ENCODE results near the gene CCN5. TPM values are rescaled to one million over a fixed set of nuclear protein-coding genes. Genes with fewer than 3 reads are reported as not detected.

Gene CCN5
- total and polyA plus RNA-seq, 2 of the 13 experiments (the other 11 are each of a cell fraction or from before 2014, with no cell fraction given), result 0.12 TPM; not detected in 1

DNA sequence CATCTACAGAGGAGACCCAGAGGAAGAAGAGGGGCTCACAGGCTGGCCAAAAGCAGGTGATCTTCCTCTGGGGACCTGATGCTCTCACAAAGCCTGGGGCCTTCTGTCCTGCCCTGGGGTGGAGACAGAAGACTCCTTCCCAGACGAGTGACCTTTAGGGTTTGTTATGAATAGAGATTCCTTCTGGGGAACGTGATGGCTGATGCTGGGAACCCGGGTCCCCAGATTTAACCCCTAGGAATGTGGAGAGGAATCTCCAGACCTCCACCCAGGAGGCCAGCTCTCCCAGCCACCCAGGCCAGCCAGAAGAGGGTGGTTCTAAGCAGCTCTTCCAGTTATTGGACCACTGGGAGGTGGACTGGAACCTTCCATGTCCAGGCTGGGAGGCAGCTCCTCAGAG lies 16.8 kb upstream of the CCN5 start:
- WGBS (ENCODE audit: low lambda C conversion rate), result 8% methylated on average over 3 of the region's 3 CpGs
- H3K4me1 ChIP-seq (ENCODE audit: insufficient read depth, low read length), result peaks cover 11% of the 10 kb centered on the region

DNA sequence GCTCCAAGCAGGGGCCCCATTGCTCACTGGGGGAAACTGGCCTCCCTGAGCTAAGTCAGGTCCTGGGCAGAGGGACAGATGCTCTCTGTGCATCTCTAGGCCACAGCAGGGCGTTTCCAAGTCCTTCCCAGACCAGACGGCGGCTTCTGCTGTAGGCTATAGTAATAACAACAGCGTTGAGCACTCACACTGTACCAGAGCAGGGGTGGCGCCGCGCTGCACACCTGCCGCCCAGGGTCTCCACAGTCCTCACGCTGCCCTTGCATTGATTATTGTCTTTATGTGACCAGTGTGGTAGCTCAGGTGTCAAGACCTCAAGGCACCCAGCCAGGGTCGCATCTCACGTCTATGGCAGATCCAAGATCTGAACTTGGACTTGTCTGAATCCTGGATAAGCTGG lies 14.9 kb upstream of the CCN5 start:
- no TSS peak for BruUV-seq (replicated peaks)
- no peak overlapping the region for H3K4me3 ChIP-seq (replicated peaks in 1 of 3; ENCODE audit: insufficient read depth in 1 of 3, low read depth in 2 of 3, low read length in 3 of 3)
- FAIRE-seq, result no peak
- no peak overlapping the region for H2AFZ ChIP-seq (ENCODE audit: low read length)
- 56% methylated on average over 11 of the region's 11 CpGs for WGBS (ENCODE audit: low lambda C conversion rate)
- no peak overlapping the region for H3K27ac ChIP-seq (ENCODE audit: extremely low read length, insufficient read depth, low read length)
- DNase-seq (ENCODE audit: low spot score), result no peak
- H3K4me2 ChIP-seq (ENCODE audit: low read depth, low read length), result no peak overlapping the region
- H3K36me3 ChIP-seq (replicated peaks in 1 of 2; ENCODE audit: control insufficient read depth in 1 of 2, insufficient read depth in 2 of 2, low read length in 2 of 2), result no peaks in the 10 kb centered on the region
- peaks cover 8% of the 10 kb centered on the region; the same call in 1 of the 2 replicates for H3K4me1 ChIP-seq (ENCODE audit: insufficient read depth, low read length)
- intact Hi-C loops (cut with micrococcal nuclease; ENCODE audit: unreplicated experiment) (no loop called here), in situ Hi-C loops (cut with HindIII; ENCODE audit: extremely low pct_ligation_motif_present, low pct_unique_long_range_greater_than_20kb) (no loop called here)
- peaks cover 4 to 21% of the 10 kb centered on the region in 2 experiments; a peak in 3 of 5 replicates for H3K27me3 ChIP-seq (ENCODE audit: control insufficient read depth in 1 of 2, insufficient read depth in 2 of 2, low read length in 2 of 2)
- no peaks in the 10 kb centered on the region for H3K9me3 ChIP-seq (ENCODE audit: low read length)
- ATAC-seq, result no peak
- no peaks in the 10 kb centered on the region for H3K79me2 ChIP-seq (ENCODE audit: insufficient read depth, low read length)
- no peaks in the 10 kb centered on the region for H4K20me1 ChIP-seq (ENCODE audit: insufficient read depth, low read length)
- H3K9ac ChIP-seq (ENCODE audit: insufficient read depth, low read depth, low read length), result no peak overlapping the region
- TF ChIP-seq PHB2 (IDR thresholded peaks at IDR 0.05; ENCODE audit: partially characterized antibody), result no peak
- TF ChIP-seq SIX4 (CRISPR knock-in tag; IDR thresholded peaks at IDR 0.05), result no peak
- ChIA-PET POLR2A (no interaction called here), CTCF (ENCODE audit: low intra/inter-chr PET ratio, low total read pairs) (no interaction called here)

More for the DNA sequence above, 16.8 kb upstream of the CCN5 start:
- Histone ChIP-seq H2AFZ (ENCODE audit: low read length) (no peak overlapping the region), H3K9ac (ENCODE audit: insufficient read depth, low read depth, low read length) (no peak overlapping the region), H3K79me2 (ENCODE audit: insufficient read depth, low read length) (no peaks in the 10 kb centered on the region), H3K4me2 (ENCODE audit: low read depth, low read length) (no peak overlapping the region), H3K27ac (ENCODE audit: extremely low read length, insufficient read depth, low read length) (no peak overlapping the region), H4K20me1 (ENCODE audit: insufficient read depth, low read length) (no peaks in the 10 kb centered on the region), H3K36me3 (replicated peaks in 1 of 2; ENCODE audit: control insufficient read depth in 1 of 2, insufficient read depth in 2 of 2, low read length in 2 of 2) (no peaks in the 10 kb centered on the region), H3K4me3 (replicated peaks in 1 of 3; ENCODE audit: insufficient read depth in 1 of 3, low read depth in 2 of 3, low read length in 3 of 3) (no peak overlapping the region), H3K27me3 (ENCODE audit: control insufficient read depth in 1 of 2, insufficient read depth in 2 of 2, low read length in 2 of 2) (peaks cover 4 to 21% of the 10 kb centered on the region in 2 experiments; a peak in 3 of 5 replicates), H3K9me3 (ENCODE audit: low read length) (no peaks in the 10 kb centered on the region)
- BruUV-seq (replicated peaks), result no TSS peak
- TF ChIP-seq RXRA (CRISPR knock-in tag; IDR thresholded peaks at IDR 0.05) (no peak), ZNF891 (CRISPR knock-in tag; IDR thresholded peaks at IDR 0.05) (no peak)
- ATAC-seq, result no peak
- DNase-seq (ENCODE audit: low spot score), result no peak
- POLR2A ChIA-PET, result no interaction called here
- intact Hi-C loops (cut with micrococcal nuclease; ENCODE audit: unreplicated experiment) (no loop called here), in situ Hi-C loops (cut with HindIII; ENCODE audit: extremely low pct_ligation_motif_present, low pct_unique_long_range_greater_than_20kb) (no loop called here)
- FAIRE-seq, result no peak
- CTCF ChIA-PET (ENCODE audit: low intra/inter-chr PET ratio, low total read pairs), result no interaction called here
